PFSK-1 (cell line): ENCODE data around the gene TMPRSS11B.

Experiments
- FOXP2 ChIP-seq: optimal IDR thresholded peaks from 2 replicates; pipeline ENCODE3; 2011; ENCODE audit warnings: borderline replicate concordance, control low read depth, inconsistent platforms; ENCODE audit not compliant: insufficient read depth; ENCODE audit errors: extremely low read length, extremely low read depth
- POLR2AphosphoS5 ChIP-seq: IDR thresholded peaks from 2 replicates; pipeline ENCODE4 v1.6.1; 2012; ENCODE audit warnings: low read depth, mild to moderate bottlenecking, control low read depth, low read length, moderate library complexity
- REST ChIP-seq, 2 experiments: IDR thresholded peaks; 2 replicates each; pipeline versions ENCODE4 v1.6.1 to v1.8.0; 2011 to 2012; ENCODE audit warnings: low read depth in 2 of 2, low read length in 2 of 2, control low read depth in 1 of 2, inconsistent platforms in 1 of 2, mild to moderate bottlenecking in 1 of 2, moderate library complexity in 1 of 2; ENCODE audit not compliant: insufficient read depth in 1 of 2
- SIN3A ChIP-seq: IDR thresholded peaks from 2 replicates; pipeline ENCODE4 v1.6.1; 2012; ENCODE audit warnings: mild to moderate bottlenecking, low read length, moderate library complexity, borderline replicate concordance; ENCODE audit not compliant: insufficient read depth
- TAF1 ChIP-seq: IDR thresholded peaks from 2 replicates; pipeline ENCODE4 v1.6.1; 2012; ENCODE audit warnings: low read length, control low read depth, borderline replicate concordance; ENCODE audit not compliant: insufficient read depth

Gene TMPRSS11B

GRCh38 chr4:68264875-68265565 is 19.5 kb upstream of the TMPRSS11B start:
- TF ChIP-seq TAF1 (no peak), FOXP2 (no peak), SIN3A (no peak), POLR2AphosphoS5 (no peak)

DNA sequence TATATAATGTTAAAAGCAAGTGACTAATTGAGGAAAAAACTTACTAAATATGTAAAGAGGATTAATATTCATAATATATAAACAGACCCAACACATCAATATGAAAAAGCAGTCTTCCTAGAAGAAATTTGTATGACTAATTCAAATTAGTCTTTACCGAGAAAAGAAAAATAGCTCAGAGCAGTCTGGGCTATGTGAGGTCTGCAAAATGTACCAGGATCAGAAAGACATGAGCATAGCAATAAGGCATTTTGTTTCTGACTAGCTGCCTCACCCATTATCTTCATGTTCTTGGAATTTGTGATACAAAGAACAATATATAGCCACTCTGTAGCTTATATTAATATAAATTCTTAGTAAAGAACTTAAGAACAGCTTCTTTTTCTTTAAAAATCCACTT is 13.7 kb upstream of the TMPRSS11B start:
- TF ChIP-seq POLR2AphosphoS5 (no peak), TAF1 (no peak), FOXP2 (no peak), SIN3A (no peak), REST (IDR thresholded peaks at IDR 0.05; ENCODE audit: insufficient read depth in 1 of 2, low read depth in 2 of 2, low read length in 2 of 2) (no peak)

DNA sequence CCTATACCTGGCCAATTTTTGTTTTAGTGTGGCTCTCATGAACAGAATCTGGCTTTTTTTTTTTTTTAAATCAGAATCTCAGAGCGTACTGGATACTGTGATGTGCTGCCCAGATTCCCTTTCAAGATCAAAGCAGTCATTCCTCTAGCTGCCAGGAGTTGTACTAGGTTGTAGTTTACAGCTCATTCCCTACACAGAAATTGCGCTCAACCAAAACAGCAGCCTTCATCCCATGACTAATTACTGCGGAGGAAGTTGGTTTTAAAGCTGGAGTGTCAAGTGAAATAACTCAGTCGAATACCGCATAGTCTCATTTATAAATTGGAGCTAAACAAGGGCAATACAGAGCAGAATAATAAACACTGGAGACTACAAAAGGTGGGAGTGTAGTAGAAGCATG is 12.2 kb upstream of the TMPRSS11B start:
- TF ChIP-seq TAF1 (no peak), SIN3A (no peak), REST (IDR thresholded peaks at IDR 0.05; ENCODE audit: insufficient read depth in 1 of 2, low read depth in 2 of 2, low read length in 2 of 2) (no peak), POLR2AphosphoS5 (no peak), FOXP2 (no peak)

- TF ChIP-seq SIN3A: no peak
- no peak for TF ChIP-seq TAF1
- TF ChIP-seq REST (IDR thresholded peaks at IDR 0.05; ENCODE audit: insufficient read depth in 1 of 2, low read depth in 2 of 2, low read length in 2 of 2): no peak
- no peak for TF ChIP-seq FOXP2
- no peak for TF ChIP-seq POLR2AphosphoS5
Measured at GRCh38 chr4:68256284-68256683, 10.8 kb upstream of the TMPRSS11B start.

DNA sequence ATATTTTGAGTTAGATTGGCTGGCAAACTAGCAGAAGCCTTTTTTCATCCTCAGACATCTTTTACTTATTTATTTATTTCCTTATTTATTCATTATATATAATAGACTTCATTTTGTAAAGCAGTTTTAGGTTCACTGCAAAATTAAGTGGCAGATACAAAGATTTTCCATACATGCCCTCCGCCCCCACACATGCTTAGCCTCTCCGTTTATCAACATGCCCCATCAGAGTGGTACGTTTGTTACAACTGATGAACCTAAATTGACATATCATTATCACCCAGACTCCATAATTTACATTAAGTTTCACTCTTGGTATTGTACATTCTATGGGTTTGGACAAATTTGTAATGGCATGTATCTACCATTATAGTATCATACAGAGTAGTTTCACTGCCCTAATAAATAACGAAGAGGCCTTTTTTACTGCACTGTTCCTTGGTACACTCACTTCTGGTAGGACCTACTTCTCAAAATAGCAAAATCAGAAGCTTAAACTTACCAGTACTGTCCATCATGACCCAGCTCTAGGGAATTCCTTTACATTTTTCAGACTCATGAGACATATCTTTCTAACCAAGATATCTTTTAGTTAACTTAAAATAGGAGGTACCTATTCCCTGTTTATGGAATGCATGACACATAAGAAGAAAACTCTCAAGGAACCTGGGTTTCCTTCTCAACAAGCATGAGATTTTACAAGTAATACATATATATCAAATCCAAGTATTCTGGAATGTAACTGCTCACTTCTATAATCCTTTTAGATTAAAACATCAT is 4.8 kb upstream of the TMPRSS11B start:
- TF ChIP-seq POLR2AphosphoS5: no peak
- no peak for TF ChIP-seq SIN3A
- no peak for TF ChIP-seq TAF1
- no peak for TF ChIP-seq REST (IDR thresholded peaks at IDR 0.05; ENCODE audit: insufficient read depth in 1 of 2, low read depth in 2 of 2, low read length in 2 of 2)
- TF ChIP-seq FOXP2: no peak
